HG03469 (cell line): ENCODE measurements around the gene PBRM1.

Source experiments
- ATAC-seq: cut with Tn5 transposase; IDR thresholded peaks from one replicate; pipeline ENCODE4 v1.9.1; 2021; ENCODE audit warnings: mild to moderate bottlenecking, moderate library complexity, moderate number of reproducible peaks; ENCODE audit not compliant: unreplicated experiment

The PBRM1 gene

DNA sequence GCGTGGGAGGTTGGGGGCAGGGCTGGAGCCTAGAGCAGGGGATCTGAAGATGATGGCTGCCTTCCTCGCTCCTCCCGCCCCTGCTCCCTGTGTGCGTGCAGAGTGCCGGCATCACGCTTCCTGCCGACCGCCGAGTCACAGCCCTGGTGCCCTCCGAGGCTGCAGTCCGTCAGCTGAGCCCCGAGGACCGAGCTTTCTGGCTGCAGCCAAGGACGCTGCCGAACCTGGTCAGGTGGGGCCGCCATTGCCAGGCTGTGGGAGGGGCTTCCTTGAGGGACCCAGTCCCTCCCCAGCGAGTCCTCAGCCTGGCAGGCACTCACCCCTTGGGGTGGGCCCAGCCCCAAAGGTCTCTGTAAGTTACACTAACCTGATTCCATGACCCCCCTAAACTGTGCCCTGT lies 173.0 kb downstream of the PBRM1 start:
- ATAC-seq, result no peak

- ATAC-seq, result no peak
Measured at GRCh38 chr3:52512105-52512504, 173.6 kb downstream of the PBRM1 start.

GRCh38 chr3:52511509-52511908 lies 174.2 kb downstream of the PBRM1 start:
- ATAC-seq, result no peak

GRCh38 chr3:52509753-52510328 lies 175.9 kb downstream of the PBRM1 start:
- no peak for ATAC-seq

DNA sequence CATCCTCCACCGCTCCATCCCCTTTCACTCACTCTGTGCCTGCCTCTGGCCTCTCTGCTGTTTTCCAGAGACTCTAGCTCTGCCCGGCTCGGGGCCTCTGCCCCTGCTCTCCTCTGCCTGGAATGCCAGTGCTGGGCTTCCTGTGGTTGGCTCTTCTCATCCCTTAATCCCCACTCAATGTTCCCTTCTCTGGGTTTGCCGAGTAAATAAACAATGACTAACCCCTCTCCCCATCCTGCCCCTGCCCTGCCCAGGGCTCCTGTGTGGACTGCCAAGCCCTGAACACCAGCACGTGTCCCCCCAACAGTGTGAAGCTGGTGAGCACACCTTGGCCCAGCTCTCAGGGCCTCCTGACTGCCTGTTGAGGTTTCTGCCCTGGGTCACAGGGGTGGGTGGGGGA lies 178.4 kb downstream of the PBRM1 start:
- ATAC-seq, result no peak

DNA sequence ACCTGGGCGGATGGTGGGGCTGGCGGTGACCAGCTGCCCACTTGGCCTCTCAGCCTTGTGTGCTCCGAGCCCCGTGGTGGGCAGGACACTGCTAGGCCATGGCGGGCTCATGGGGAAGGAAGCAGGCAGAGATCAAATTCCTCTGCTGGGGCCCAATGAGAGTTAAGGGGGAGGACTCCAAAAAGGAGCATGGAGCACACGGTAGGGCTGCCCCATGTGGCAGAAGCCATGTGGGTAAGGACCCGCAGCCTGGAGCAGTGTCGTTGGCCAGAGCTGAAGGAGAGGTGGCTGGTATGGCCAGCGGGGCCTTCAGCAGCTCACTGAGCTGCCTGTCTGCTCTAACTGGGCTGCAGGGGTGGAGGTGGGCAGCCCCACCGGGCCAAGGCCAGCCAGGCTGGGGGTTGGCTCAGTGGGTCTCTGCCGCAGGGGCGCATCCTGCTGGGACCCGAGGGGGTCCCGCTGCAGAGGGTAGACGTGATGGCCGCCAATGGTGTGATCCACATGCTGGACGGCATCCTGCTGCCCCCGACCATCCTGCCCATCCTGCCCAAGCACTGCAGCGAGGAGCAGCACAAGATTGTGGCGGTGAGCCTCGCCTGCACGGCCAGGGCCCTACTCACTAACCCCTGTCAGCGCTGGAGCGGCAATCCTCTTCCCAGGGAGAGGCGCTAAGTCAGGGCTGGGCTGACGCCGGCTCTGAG lies 179.3 kb downstream of the PBRM1 start:
- no peak for ATAC-seq

DNA sequence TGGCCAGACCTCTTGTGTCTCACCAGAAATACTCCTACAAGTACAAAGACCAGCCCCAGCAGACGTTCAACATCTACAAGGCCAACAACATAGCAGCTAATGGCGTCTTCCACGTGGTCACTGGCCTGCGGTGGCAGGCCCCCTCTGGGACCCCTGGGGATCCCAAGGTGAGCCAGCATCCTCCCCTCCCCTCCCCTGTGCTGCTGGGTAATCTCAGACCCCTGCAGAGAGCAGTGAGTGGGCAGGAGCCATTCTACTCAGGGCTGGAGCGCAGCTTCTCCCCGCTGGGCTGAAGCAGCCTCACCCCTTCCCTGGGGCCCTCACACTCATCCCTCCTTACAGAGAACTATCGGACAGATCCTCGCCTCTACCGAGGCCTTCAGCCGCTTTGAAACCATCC lies 180.7 kb downstream of the PBRM1 start:
- no peak for ATAC-seq

GRCh38 chr3:52503788-52504424 lies 181.8 kb downstream of the PBRM1 start:
- no peak for ATAC-seq

- ATAC-seq, result no peak
Measured at GRCh38 chr3:52502808-52503350, 182.8 kb downstream of the PBRM1 start.

- no peak for ATAC-seq
Measured at GRCh38 chr3:52502001-52502400, 183.7 kb downstream of the PBRM1 start.

- ATAC-seq, result no peak
Measured at GRCh38 chr3:52501046-52501445, 184.7 kb downstream of the PBRM1 start.

DNA sequence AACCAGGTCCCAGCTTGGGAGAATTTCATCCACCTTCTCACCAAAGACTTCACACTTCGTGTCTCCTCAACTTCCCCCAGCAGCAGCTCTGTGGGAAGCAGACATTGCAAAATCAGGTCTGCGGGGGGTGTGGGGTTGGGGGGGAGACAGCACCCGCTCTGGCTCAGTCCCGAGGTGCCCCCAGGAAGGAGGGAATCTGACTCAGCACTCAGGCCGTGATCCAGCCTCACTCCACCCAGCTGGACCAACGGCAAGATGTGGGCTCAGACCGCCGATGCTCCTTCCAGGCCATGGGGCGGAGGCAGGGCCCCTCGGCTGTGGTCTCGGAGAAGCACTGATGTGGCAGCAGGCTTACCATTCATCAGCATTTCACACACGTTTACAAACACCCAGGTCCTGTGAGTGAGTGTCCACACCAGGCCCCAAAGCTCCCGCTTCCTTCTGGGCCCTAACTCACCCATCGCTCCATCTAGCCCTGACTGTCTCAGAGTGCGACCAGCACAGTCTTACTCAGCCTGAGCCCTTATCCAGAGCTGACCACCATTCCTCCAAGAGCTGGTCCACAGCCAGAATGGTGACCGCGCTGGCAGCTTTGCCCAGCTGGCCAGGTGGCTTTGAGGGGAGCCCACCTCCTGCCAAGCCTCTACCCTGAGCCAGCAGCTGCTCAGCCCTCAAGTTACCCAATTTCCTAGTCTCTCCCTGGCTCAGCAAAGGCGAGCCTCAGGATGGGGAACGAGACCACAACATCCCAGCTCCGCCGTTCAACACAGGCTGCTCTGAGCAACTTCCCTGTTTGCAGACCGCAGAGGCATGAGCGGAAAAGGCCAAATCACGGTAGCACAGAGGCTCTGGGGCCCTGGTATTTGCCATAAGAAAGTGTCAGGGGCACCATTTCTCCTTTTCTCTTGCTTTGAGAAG lies 187.3 kb downstream of the PBRM1 start:
- no peak for ATAC-seq

DNA sequence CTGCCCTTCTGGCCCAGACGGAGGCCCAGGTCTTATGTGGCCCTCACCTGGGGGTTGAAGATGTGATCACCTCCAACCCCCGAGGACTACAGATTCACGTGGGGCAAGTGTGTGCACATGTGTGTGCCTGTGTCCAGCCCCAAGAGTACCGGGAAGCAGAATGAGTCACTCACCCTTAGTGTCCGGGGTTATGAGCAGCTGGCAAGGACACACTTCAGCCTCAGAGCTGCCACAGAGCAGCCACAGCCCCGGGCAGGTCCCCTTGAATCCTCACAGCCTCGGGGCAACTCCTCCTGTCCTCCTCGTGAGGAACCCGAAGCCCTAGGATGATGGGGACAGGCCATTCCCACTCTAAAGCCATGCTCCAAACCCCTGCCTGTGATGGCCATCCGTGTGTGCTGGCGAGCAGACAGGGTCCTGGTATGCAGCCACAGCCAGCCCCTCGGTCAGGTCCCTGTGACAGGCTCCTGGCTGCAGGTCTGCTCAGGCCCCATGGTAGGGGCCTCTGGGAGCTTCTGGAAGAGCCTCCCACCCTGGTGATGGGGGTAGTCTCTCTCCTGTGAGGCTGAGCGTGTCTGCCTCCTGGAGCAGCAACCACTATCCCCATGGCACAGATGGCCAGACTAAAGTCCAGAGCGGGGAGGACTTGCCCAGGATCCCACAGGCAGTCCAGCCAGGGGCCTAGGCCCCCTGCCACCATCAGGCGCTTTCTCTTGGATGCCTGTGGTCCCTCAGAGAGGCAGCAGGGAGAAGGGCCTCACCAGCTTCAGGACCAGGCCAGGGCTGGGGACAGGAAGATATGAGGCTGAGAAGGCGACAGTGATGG lies 189.7 kb downstream of the PBRM1 start:
- ATAC-seq, result no peak
